Heart left ventricle (tissue), 13 donors: ENCODE measurements around the gene VKORC1.

ENCODE experiments used
- CTCF ChIP-seq, 12 donors: fragments of 200-600 bp; sonication (generic) in 4 of 12; IDR thresholded peaks; one replicate each; pipeline versions ENCODE4 v1.5.0 to v1.8.0; 2018 to 2022; ENCODE audit warnings: antibody characterized with exemption in 12 of 12, mild to moderate bottlenecking in 5 of 12
- POLR2A ChIP-seq, 2 donors: fragments of 450-650 bp; IDR thresholded peaks; one replicate each; pipeline ENCODE4 v1.6.1; 2017; ENCODE audit warnings: antibody characterized with exemption in 2 of 2, mild to moderate bottlenecking in 2 of 2, moderate library complexity in 2 of 2
- donor health status: ischemic (EF 13 %, LVEDD 7.1; RV severe dilation, severe dysfunction).
- donor health status: DM: no; HTN: yes; CAD: no.
- donor health status: DM: no; HTN: no; CAD: no.
- donor health status: ischemic (EF 25% LVEDD 6.9; RV normal size, moderate dysfunction).
- donor health status: ischemic (EF 25% LVEDD 5.7; RV mildly dilated, moderate dysfunction).
- donor health status: ischemic (EF 35%, LVEDD 5.7; RV mildly dilated, moderate dysfunction).
- donor health status: nonischemic (EF 11% LVEDD 7.7; RV severe dilation, severe dysfunction).
- donor health status: DM: yes; HTN: yes; CAD: no.
- donor health status: PGD.
- donor health status: ischemic (EF 29% LVEDD 5.4; RV normal size, mild dysfunction).
- donor health status: nonischemic (EF 23%, LVEDD 6.1; RV moderate dilation, normal function).

GRCh38 chr16:31061813-31062440, 32.7 kb downstream of the VKORC1 start:
- TF ChIP-seq CTCF (IDR thresholded peaks at IDR 0.05) = no peak
- TF ChIP-seq POLR2A (IDR thresholded peaks at IDR 0.05) = no peak
